Measurements from ENCODE around the gene CHAMP1.
"Not testable (repeated sequence)": the region's sequence is repeated elsewhere in the genome, so short reads cannot be mapped to it uniquely, and the experiment has no call there.

DNA sequence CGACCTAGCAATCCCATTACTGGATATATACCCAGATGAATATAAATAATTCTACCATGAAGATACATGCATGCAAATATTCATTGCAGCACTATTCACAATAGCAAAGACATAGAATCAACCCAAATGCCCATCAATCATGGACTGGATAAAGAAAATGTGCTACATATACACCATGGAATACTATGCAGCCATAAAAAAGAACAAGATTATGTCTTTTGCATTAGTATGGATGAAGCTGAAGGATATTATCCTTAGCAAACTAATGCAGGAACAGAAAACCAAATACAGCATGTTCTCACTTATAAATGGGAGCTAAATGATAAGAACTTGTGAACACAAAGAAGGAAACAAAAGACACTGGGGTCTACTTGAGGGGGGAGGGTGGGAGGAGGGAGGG, 22.2 kb downstream of the CHAMP1 start:
- not testable (repeated sequence) for TF ChIP-seq ZNF747 (tag by site-specific recombination; IDR thresholded peaks at IDR 0.05); BCL11A (tag by site-specific recombination; IDR thresholded peaks at IDR 0.05; ENCODE audit: low read depth); CTCF (tag by site-specific recombination; IDR thresholded peaks at IDR 0.05); SP2 (tag by site-specific recombination; IDR thresholded peaks at IDR 0.05); REST (tag by site-specific recombination; IDR thresholded peaks at IDR 0.05); ZNF449 (tag by site-specific recombination; IDR thresholded peaks at IDR 0.05)
- peak; percentile 98 for TF ChIP-seq ZNF146 (tag by site-specific recombination; IDR thresholded peaks at IDR 0.05)
